ENCODE data around the gene TMEM43. TPM values are rescaled to one million over a fixed set of nuclear protein-coding genes. Genes with fewer than 3 reads are reported as not detected.

The TMEM43 gene
- polyA plus RNA-seq, 1 experiment, result 117 TPM

GRCh38 chr3:14137004-14137403 is 12.2 kb downstream of the TMEM43 start:
- TF ChIP-seq CTCF (IDR thresholded peaks at IDR 0.05; ENCODE audit: low read depth, low read length), result no peak
- no peak overlapping the region for H3K4me3 ChIP-seq (ENCODE audit: low read depth, low read length)
- POLR2A ChIA-PET, result interaction anchor here (0.9 to 2.8 kb wide), 3 partner anchors 10 to 12 kb away, joined by 3 to 18 read pairs (median 4); partner anchors contain the start of genes CHCHD4 and TMEM43
- no peaks in the 10 kb centered on the region for H3K9me3 ChIP-seq (ENCODE audit: control insufficient read depth, insufficient read depth, low read length)
- no peak for DNase-seq (ENCODE audit: low read depth, low spot score)
- CTCF ChIA-PET, result no interaction called here
- H3K27ac ChIP-seq (ENCODE audit: low read depth, low read length), result no peak overlapping the region
- H3K27me3 ChIP-seq (ENCODE audit: control insufficient read depth, insufficient read depth, low read length), result no peaks in the 10 kb centered on the region

- Histone ChIP-seq H3K27me3 (ENCODE audit: control insufficient read depth, insufficient read depth, low read length) (no peaks in the 10 kb centered on the region), H3K27ac (ENCODE audit: low read depth, low read length) (no peak overlapping the region), H3K9me3 (ENCODE audit: control insufficient read depth, insufficient read depth, low read length) (no peaks in the 10 kb centered on the region), H3K4me3 (ENCODE audit: low read depth, low read length) (no peak overlapping the region)
- ChIA-PET CTCF (no interaction called here), POLR2A (interaction anchor here (0.9 to 2.8 kb wide), 2 partner anchors 10 to 12 kb away, joined by 3 to 18 read pairs; partner anchors contain the start of genes CHCHD4 and TMEM43)
- TF ChIP-seq CTCF (IDR thresholded peaks at IDR 0.05; ENCODE audit: low read depth, low read length), result no peak
- no peak for DNase-seq (ENCODE audit: low read depth, low spot score)
Measured at GRCh38 chr3:14137445-14137844, 12.6 kb downstream of the TMEM43 start.

- Histone ChIP-seq H3K9me3 (ENCODE audit: control insufficient read depth, insufficient read depth, low read length) (no peaks in the 10 kb centered on the region), H3K4me3 (ENCODE audit: low read depth, low read length) (no peak overlapping the region), H3K27me3 (ENCODE audit: control insufficient read depth, insufficient read depth, low read length) (no peaks in the 10 kb centered on the region), H3K27ac (ENCODE audit: low read depth, low read length) (no peak overlapping the region)
- no peak for TF ChIP-seq CTCF (IDR thresholded peaks at IDR 0.05; ENCODE audit: low read depth, low read length)
- DNase-seq (ENCODE audit: low read depth, low spot score), result no peak
- POLR2A ChIA-PET, result interaction anchor here (2.8 kb wide), 1 partner anchor 13 kb away, joined by 18 read pairs; the partner anchor contains the start of genes CHCHD4 and TMEM43
- CTCF ChIA-PET, result interaction anchor here (1.4 kb wide), 1 partner anchor 13 kb away, joined by 3 read pairs; no protein-coding TSS in a partner anchor
Measured at GRCh38 chr3:14138109-14138877, 13.4 kb downstream of the TMEM43 start.

GRCh38 chr3:14138878-14139655 is 14.2 kb downstream of the TMEM43 start:
- H3K4me3 ChIP-seq (ENCODE audit: low read depth, low read length), result no peak overlapping the region
- no peaks in the 10 kb centered on the region for H3K9me3 ChIP-seq (ENCODE audit: control insufficient read depth, insufficient read depth, low read length)
- H3K27ac ChIP-seq (ENCODE audit: low read depth, low read length), result no peak overlapping the region
- no peak for DNase-seq (ENCODE audit: low read depth, low spot score)
- no peak for TF ChIP-seq CTCF (IDR thresholded peaks at IDR 0.05; ENCODE audit: low read depth, low read length)
- ChIA-PET POLR2A (interaction anchor here (2.8 kb wide), 1 partner anchor 14 kb away, joined by 18 read pairs; the partner anchor contains the start of genes CHCHD4 and TMEM43), CTCF (interaction anchor here (1.4 kb wide), 1 partner anchor 13 kb away, joined by 3 read pairs; no protein-coding TSS in a partner anchor)
- no peaks in the 10 kb centered on the region for H3K27me3 ChIP-seq (ENCODE audit: control insufficient read depth, insufficient read depth, low read length)

All from AG04450 (cell line).